ENCODE data around the gene P4HA2. TPM values are rescaled to one million over a fixed set of nuclear protein-coding genes. Genes with fewer than 3 reads are reported as not detected.
A peak's percentile ranks its signal among the peaks of the same experiment; 100 is the strongest.

Gene P4HA2
- total RNA-seq, 4 donors from 2014 or later: 28.8 to 44.7 (median 30.8) TPM

DNA sequence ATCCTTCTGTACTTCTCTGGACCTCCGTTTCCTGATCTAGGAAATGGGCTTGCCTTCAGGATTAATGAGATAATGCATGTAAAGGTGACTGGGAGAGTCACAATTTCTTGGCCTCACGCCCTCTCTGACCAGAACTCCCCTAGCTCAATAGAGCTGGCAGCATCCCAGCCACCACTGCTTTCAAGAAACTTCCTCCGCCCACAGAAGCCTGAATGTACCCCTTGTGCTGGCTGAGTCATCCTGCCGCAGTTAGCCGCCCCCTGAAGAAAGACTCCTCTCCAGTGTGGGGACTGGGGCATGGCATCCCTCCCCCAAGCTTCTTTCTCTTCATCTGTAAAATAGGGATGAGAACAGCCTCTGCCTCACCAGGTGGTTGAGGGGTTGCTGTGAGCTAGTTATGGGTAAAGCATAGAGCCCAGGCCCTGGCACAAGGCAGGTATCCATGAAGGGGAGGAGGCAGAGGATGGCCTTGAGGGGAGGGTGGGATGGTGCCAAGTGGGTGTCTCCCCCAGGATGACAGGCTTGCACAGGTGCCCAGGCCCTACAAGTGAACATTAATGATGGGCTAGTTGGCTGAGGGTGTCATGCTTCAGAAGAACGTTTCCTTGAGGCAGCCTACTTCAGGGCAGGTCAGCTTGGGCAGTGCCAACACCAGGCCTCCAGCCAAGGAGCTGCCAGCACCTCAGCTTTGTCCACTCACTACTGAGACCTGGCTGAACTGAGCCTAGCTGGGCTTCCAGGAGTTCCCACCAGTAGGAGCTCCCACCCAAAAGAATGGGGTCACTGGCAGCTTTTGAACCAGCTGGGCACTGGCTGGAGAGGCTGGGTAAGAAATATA, 33.3 kb upstream of the P4HA2 start:
- intact Hi-C loops (cut with DNase I): no loop called here
- peak overlapping the region; percentile 19 to 93 (median 80) for H3K4me3 ChIP-seq
- peaks cover 0 to 19% (median 7%) of the 10 kb centered on the region in 4 donors for H3K36me3 ChIP-seq
- H3K9me3 ChIP-seq: no peaks in the 10 kb centered on the region
- WGBS: 30% methylated on average over 5 of the region's 6 CpGs
- H3K4me1 ChIP-seq: peaks cover 65 to 96% (median 87%) of the 10 kb centered on the region in 4 donors
- TF ChIP-seq POLR2A (IDR thresholded peaks at IDR 0.05; ENCODE audit: low read depth): no peak
- TF ChIP-seq, protein P1, sequence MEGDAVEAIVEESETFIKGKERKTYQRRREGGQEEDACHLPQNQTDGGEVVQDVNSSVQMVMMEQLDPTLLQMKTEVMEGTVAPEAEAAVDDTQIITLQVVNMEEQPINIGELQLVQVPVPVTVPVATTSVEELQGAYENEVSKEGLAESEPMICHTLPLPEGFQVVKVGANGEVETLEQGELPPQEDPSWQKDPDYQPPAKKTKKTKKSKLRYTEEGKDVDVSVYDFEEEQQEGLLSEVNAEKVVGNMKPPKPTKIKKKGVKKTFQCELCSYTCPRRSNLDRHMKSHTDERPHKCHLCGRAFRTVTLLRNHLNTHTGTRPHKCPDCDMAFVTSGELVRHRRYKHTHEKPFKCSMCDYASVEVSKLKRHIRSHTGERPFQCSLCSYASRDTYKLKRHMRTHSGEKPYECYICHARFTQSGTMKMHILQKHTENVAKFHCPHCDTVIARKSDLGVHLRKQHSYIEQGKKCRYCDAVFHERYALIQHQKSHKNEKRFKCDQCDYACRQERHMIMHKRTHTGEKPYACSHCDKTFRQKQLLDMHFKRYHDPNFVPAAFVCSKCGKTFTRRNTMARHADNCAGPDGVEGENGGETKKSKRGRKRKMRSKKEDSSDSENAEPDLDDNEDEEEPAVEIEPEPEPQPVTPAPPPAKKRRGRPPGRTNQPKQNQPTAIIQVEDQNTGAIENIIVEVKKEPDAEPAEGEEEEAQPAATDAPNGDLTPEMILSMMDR (IDR thresholded peaks at IDR 0.05): no peak
- TF ChIP-seq POLR2AphosphoS5 (IDR thresholded peaks at IDR 0.05): peak in 1 of 2 donors; percentile 47
- TF ChIP-seq EP300 (IDR thresholded peaks at IDR 0.05): no peak
- H3K27ac ChIP-seq (replicated peaks in 1 of 4): peak overlapping the region; percentile 99 to 100 (median 99)
- H3K27me3 ChIP-seq: no peaks in the 10 kb centered on the region
- DNase-seq (ENCODE audit: extremely low spot score): no peak

DNA sequence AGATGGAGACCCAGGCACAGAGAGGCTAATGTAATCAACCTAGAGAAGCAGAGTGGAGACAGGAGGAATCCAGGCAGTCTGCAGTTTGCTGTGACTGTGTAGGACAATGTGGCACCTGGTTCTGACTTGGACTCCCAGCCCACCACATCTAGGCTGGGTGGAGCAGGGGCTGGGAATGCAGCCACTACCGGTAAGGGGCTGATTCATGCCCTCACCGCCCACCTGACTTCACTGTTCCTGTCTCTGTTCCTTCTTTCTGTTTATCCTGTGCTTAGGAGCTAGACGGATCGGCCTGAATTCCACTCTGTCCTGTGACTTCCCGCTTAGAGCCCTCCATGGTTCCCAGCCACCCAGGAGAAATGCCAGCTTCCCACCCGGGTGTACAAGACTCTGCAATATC, 32.4 kb upstream of the P4HA2 start:
- H3K4me3 ChIP-seq: peak overlapping the region; percentile 78 to 93 (median 87)
- H3K27me3 ChIP-seq: no peaks in the 10 kb centered on the region
- H3K27ac ChIP-seq (replicated peaks in 1 of 4): peak overlapping the region; percentile 99 to 100 (median 99)
- H3K4me1 ChIP-seq: peaks cover 61 to 93% (median 82%) of the 10 kb centered on the region in 4 donors
- peak; percentile 71 to 85 for TF ChIP-seq POLR2AphosphoS5 (IDR thresholded peaks at IDR 0.05)
- TF ChIP-seq, protein P1 (IDR thresholded peaks at IDR 0.05): no peak
- peak; percentile 13 for TF ChIP-seq POLR2A (IDR thresholded peaks at IDR 0.05; ENCODE audit: low read depth)
- peak; percentile 91 for TF ChIP-seq EP300 (IDR thresholded peaks at IDR 0.05)
- no peaks in the 10 kb centered on the region for H3K9me3 ChIP-seq
- intact Hi-C loops (cut with DNase I): no loop called here
- WGBS: 19% methylated on average over 6 of the region's 6 CpGs
- DNase-seq (ENCODE audit: extremely low spot score): no peak
- peaks cover 0 to 19% (median 7%) of the 10 kb centered on the region in 4 donors for H3K36me3 ChIP-seq

DNA sequence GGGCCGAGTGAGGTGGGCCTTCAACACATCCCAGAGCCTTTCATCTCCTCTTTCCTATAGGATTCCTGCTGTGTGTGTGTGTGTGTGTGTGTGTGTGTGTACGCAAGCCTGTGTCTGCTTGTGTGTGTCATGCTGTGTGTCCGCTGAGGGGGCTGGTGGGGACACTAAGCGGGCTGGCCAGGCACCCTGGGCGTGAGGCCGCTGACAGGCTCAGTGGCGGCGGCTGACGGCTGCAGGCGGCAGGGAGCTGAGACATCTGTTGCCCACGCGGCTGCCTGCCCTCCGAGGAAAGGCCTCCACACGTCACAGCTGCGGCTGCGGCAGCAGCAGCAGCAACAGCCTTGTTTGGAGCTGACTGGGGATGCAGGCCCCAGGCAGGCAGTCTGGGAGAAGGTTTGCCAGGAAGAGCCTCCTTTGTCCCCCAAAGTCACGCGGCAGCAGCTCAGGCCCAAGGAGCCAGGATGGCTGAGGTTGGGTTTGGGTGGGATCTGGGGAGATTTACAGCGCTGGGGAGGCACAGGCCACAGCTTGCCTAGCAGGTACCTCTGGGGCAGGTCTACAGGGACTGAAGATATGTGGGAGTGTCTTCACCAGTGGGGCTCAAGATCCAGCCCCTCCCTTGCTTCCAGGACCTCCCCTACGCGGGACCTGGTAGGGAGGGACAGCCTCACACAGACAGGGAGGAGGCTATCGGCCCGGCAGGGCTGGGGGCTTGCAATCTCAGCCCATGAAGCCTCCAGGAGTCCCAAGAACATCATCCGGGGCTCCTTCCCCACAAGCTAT, 31.6 kb upstream of the P4HA2 start:
- Histone ChIP-seq H3K27me3 (no peaks in the 10 kb centered on the region), H3K9me3 (no peaks in the 10 kb centered on the region), H3K27ac (replicated peaks in 1 of 4) (peak overlapping the region; percentile 99 to 100 (median 99)), H3K36me3 (peaks cover 0 to 15% (median 7%) of the 10 kb centered on the region in 4 donors), H3K4me1 (peaks cover 61 to 93% (median 82%) of the 10 kb centered on the region in 4 donors), H3K4me3 (peak overlapping the region; percentile 78 to 93 (median 87))
- TF ChIP-seq POLR2AphosphoS5 (IDR thresholded peaks at IDR 0.05): peak; percentile 93 to 95
- peak; percentile 40 for TF ChIP-seq EP300 (IDR thresholded peaks at IDR 0.05)
- peak; percentile 48 for TF ChIP-seq POLR2A (IDR thresholded peaks at IDR 0.05; ENCODE audit: low read depth)
- TF ChIP-seq, protein P1 (IDR thresholded peaks at IDR 0.05): no peak
- intact Hi-C loops (cut with DNase I): no loop called here
- no peak for DNase-seq (ENCODE audit: extremely low spot score)
- 20% methylated on average over 1 of the region's 24 CpGs for WGBS

DNA sequence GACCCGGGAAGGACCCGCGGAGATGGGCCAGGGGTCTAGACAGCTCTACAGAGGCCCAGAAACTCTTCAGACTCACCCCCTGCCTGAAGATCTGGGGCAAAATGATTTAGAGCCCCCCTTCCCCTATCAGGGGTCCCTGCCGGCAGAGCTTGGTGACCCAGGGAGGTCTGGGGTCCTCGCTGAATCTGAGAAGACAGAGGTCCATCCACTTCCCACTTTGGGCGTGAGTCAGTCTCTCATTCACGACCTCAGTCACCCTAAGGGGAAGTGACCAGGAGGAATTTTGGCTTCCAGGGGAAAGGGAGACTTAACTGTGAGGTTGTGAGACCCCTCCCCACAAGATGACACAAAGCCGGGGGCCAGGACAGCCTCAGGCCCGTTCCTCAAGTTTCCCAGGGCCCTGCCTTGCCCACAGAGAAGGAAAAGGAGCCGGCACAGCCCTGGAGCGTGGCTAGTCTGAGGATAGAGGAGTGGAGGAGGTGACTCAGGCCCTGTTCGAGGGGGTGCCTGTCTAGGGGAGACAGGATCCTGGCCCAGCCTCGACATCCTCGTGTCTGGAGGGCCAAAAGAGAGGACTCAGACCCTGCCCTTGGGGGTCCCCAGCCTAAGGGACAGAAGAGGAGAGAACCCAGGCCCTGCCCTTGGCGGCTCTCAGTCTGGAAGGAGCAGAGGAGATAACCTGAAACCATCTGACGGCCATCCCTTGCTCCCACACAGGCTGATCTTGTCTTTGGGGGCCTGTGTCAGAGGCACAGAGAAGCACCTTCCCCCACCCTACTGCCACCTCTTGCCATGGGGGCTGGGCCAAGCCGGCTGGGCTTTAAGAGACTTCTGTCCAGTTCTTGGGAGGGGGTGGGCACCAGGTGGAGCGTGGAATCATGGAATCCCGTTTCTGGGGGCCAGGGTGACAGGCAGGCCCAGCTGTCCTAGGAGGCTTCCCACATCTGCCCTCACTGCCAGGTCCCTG, 30.7 kb upstream of the P4HA2 start:
- DNase-seq (ENCODE audit: extremely low spot score): no peak
- Histone ChIP-seq H3K27me3 (no peaks in the 10 kb centered on the region), H3K9me3 (no peaks in the 10 kb centered on the region), H3K27ac (replicated peaks in 1 of 4) (peak overlapping the region; percentile 99 to 100 (median 99)), H3K4me3 (peak overlapping the region; percentile 78 to 93 (median 87)), H3K4me1 (peaks cover 56 to 89% (median 78%) of the 10 kb centered on the region in 4 donors), H3K36me3 (peaks cover 0 to 13% (median 6%) of the 10 kb centered on the region in 4 donors)
- 27% methylated on average over 15 of the region's 19 CpGs for WGBS
- intact Hi-C loops (cut with DNase I): no loop called here
- TF ChIP-seq POLR2AphosphoS5 (IDR thresholded peaks at IDR 0.05): peak in 1 of 2 donors; percentile 65
- no peak for TF ChIP-seq POLR2A (IDR thresholded peaks at IDR 0.05; ENCODE audit: low read depth)
